Stimulated activated CD8-positive, alpha-beta memory T cell treated with anti-CD3 and anti-CD28 coated beads, Interleukin-15, amount 100 ng/mL, for 4 hours (primary cell): ENCODE measurements around the gene ZNF878.
"Not testable (repeated sequence)": the region's sequence is repeated elsewhere in the genome, so short reads cannot be mapped to it uniquely, and the experiment has no call there.

Source experiments
- DNase-seq, 2 donors: peaks; one replicate each; pipeline ENCODE4 v3.0.0-alpha.2; 2020; ENCODE audit warnings: low read depth in 2 of 2

The ZNF878 gene

GRCh38 chr19:12052497-12053169, at the start of gene ZNF878:
Gene ZNF878, minus strand, starts transcription at chr19:12052961. Its CDS starts 160 bp downstream, at chr19:12052801.
- no peak for DNase-seq

GRCh38 chr19:12098040-12098439, 45.3 kb upstream of the ZNF878 start:
- DNase-seq, result no peak

GRCh38 chr19:12095111-12095790, 42.5 kb upstream of the ZNF878 start:
- no peak for DNase-seq

- DNase-seq, result no peak
These were observed 41.0 kb upstream of the ZNF878 start for GRCh38 chr19:12093777-12094176.

GRCh38 chr19:12092956-12093355, 40.2 kb upstream of the ZNF878 start:
- DNase-seq, result no peak

GRCh38 chr19:12092065-12092867, 39.5 kb upstream of the ZNF878 start:
- DNase-seq, result peak; percentile 10 to 13

- peak; percentile 12 to 27 for DNase-seq
These were observed 38.0 kb upstream of the ZNF878 start for GRCh38 chr19:12090807-12091206.

GRCh38 chr19:12085074-12085818, 32.5 kb upstream of the ZNF878 start:
- DNase-seq, result no peak

GRCh38 chr19:12083336-12083735, 30.6 kb upstream of the ZNF878 start:
- DNase-seq, result not testable (repeated sequence)

- no peak for DNase-seq
These were observed 24.6 kb upstream of the ZNF878 start for GRCh38 chr19:12077375-12077774.

- not testable (repeated sequence) for DNase-seq
These were observed 23.6 kb upstream of the ZNF878 start for GRCh38 chr19:12076331-12076730.

GRCh38 chr19:12075538-12076139, 22.9 kb upstream of the ZNF878 start:
- no peak for DNase-seq

GRCh38 chr19:12064590-12065538, 12.1 kb upstream of the ZNF878 start, which contains the start of gene ZNF844:
Gene ZNF844, plus strand, starts transcription at chr19:12064731. Its CDS starts 143 bp downstream, at chr19:12064874.
- DNase-seq, result peak; percentile 38 to 46

GRCh38 chr19:12055784-12056183, 3.0 kb upstream of the ZNF878 start:
- no peak for DNase-seq

GRCh38 chr19:12052091-12052496, 667 bp downstream of the ZNF878 start:
- no peak for DNase-seq

GRCh38 chr19:12047868-12048267, 4.9 kb downstream of the ZNF878 start:
- no peak for DNase-seq

- DNase-seq, result no peak
These were observed 8.9 kb downstream of the ZNF878 start for GRCh38 chr19:12043752-12044422.

GRCh38 chr19:12042893-12043292, 9.9 kb downstream of the ZNF878 start:
- DNase-seq, result no peak
